Mammary epithelial cell (primary cell): Measurements from ENCODE around the gene GJC2.

ENCODE experiments used
- EZH2 ChIP-seq: IDR thresholded peaks from 2 replicates; pipeline ENCODE4 v1.6.1; 2012; ENCODE audit warnings: low read length, inconsistent platforms, borderline replicate concordance
- TF ChIP-seq, protein P1 (sequence below), 2 donors: IDR thresholded peaks in 1 of 2; conservative IDR thresholded peaks in 1 of 2; 2 replicates each; pipeline ENCODE4 v1.5.1; 2011 to 2012; ENCODE audit warnings: inconsistent platforms in 2 of 2, low read length in 2 of 2, mild to moderate bottlenecking in 2 of 2, control low read depth in 1 of 2, low read depth in 1 of 2; ENCODE audit not compliant: insufficient read depth in 1 of 2; ENCODE audit errors: extremely low read depth in 1 of 2

DNA sequence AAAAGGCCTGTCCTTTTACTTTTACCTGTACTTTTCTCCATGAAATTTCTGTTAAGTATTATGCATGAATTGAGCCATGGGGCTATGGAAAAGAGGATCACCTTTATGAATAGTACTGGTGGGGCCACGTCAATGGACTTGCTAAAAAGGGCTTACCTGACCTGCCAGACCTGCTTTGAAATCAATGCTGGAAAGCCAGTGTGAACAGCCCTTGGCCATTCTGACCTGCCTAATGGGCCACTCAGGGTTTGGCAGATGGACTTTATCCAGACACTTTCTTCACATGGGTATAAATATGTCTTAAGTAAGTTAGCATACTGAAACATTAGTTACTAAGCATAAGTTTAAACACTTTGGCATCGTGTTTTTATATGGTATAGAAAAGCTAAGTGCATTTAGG is 18.0 kb upstream of the GJC2 start:
- TF ChIP-seq, protein P1, sequence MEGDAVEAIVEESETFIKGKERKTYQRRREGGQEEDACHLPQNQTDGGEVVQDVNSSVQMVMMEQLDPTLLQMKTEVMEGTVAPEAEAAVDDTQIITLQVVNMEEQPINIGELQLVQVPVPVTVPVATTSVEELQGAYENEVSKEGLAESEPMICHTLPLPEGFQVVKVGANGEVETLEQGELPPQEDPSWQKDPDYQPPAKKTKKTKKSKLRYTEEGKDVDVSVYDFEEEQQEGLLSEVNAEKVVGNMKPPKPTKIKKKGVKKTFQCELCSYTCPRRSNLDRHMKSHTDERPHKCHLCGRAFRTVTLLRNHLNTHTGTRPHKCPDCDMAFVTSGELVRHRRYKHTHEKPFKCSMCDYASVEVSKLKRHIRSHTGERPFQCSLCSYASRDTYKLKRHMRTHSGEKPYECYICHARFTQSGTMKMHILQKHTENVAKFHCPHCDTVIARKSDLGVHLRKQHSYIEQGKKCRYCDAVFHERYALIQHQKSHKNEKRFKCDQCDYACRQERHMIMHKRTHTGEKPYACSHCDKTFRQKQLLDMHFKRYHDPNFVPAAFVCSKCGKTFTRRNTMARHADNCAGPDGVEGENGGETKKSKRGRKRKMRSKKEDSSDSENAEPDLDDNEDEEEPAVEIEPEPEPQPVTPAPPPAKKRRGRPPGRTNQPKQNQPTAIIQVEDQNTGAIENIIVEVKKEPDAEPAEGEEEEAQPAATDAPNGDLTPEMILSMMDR (conservative IDR thresholded peaks at IDR 0.05 in 1 of 2, IDR thresholded peaks at IDR 0.05 in 1 of 2; ENCODE audit: extremely low read depth in 1 of 2, insufficient read depth in 1 of 2, low read depth in 1 of 2, low read length in 2 of 2) = no peak
- no peak for TF ChIP-seq EZH2
